PFSK-1 (cell line): ENCODE results near the gene OR51L1.

Experiments
- FOXP2 ChIP-seq: optimal IDR thresholded peaks from 2 replicates; pipeline ENCODE3; 2011; ENCODE audit warnings: borderline replicate concordance, control low read depth, inconsistent platforms; ENCODE audit not compliant: insufficient read depth; ENCODE audit errors: extremely low read length, extremely low read depth
- POLR2AphosphoS5 ChIP-seq: IDR thresholded peaks from 2 replicates; pipeline ENCODE4 v1.6.1; 2012; ENCODE audit warnings: low read depth, mild to moderate bottlenecking, control low read depth, low read length, moderate library complexity
- REST ChIP-seq, 2 experiments: IDR thresholded peaks; 2 replicates each; pipeline versions ENCODE4 v1.6.1 to v1.8.0; 2011 to 2012; ENCODE audit warnings: low read depth in 2 of 2, low read length in 2 of 2, control low read depth in 1 of 2, inconsistent platforms in 1 of 2, mild to moderate bottlenecking in 1 of 2, moderate library complexity in 1 of 2; ENCODE audit not compliant: insufficient read depth in 1 of 2
- SIN3A ChIP-seq: IDR thresholded peaks from 2 replicates; pipeline ENCODE4 v1.6.1; 2012; ENCODE audit warnings: mild to moderate bottlenecking, low read length, moderate library complexity, borderline replicate concordance; ENCODE audit not compliant: insufficient read depth
- TAF1 ChIP-seq: IDR thresholded peaks from 2 replicates; pipeline ENCODE4 v1.6.1; 2012; ENCODE audit warnings: low read length, control low read depth, borderline replicate concordance; ENCODE audit not compliant: insufficient read depth

Gene OR51L1

GRCh38 chr11:4962816-4963215 lies 31.8 kb upstream of the OR51L1 start:
- TF ChIP-seq POLR2AphosphoS5 (no peak), FOXP2 (no peak), REST (IDR thresholded peaks at IDR 0.05; ENCODE audit: insufficient read depth in 1 of 2, low read depth in 2 of 2, low read length in 2 of 2) (no peak), TAF1 (no peak), SIN3A (no peak)

- TF ChIP-seq POLR2AphosphoS5 = no peak
- TF ChIP-seq FOXP2 = no peak
- no peak for TF ChIP-seq REST (IDR thresholded peaks at IDR 0.05; ENCODE audit: insufficient read depth in 1 of 2, low read depth in 2 of 2, low read length in 2 of 2)
- no peak for TF ChIP-seq SIN3A
- TF ChIP-seq TAF1 = no peak
These were observed 19.2 kb upstream of the OR51L1 start for GRCh38 chr11:4975436-4975835.

GRCh38 chr11:4979036-4979435 lies 15.6 kb upstream of the OR51L1 start:
- TF ChIP-seq FOXP2 (no peak), POLR2AphosphoS5 (no peak), TAF1 (no peak), REST (IDR thresholded peaks at IDR 0.05; ENCODE audit: insufficient read depth in 1 of 2, low read depth in 2 of 2, low read length in 2 of 2) (no peak)

- TF ChIP-seq TAF1 = no peak
- no peak for TF ChIP-seq FOXP2
- no peak for TF ChIP-seq SIN3A
These were observed 12.0 kb upstream of the OR51L1 start for GRCh38 chr11:4982678-4983077.

GRCh38 chr11:4983841-4984240 lies 10.8 kb upstream of the OR51L1 start:
- TF ChIP-seq POLR2AphosphoS5 (no peak), SIN3A (no peak)

- TF ChIP-seq SIN3A = no peak
- no peak for TF ChIP-seq FOXP2
- no peak for TF ChIP-seq REST (IDR thresholded peaks at IDR 0.05; ENCODE audit: insufficient read depth in 1 of 2, low read depth in 2 of 2, low read length in 2 of 2)
- no peak for TF ChIP-seq POLR2AphosphoS5
- no peak for TF ChIP-seq TAF1
These were observed 3.6 kb upstream of the OR51L1 start for GRCh38 chr11:4991060-4991459.
